C4-2B (cell line): ENCODE results near the gene ALDH1A3.

Experiments
- CTCF ChIP-seq: fragments of 450-650 bp; conservative IDR thresholded peaks from 2 replicates; pipeline ENCODE4 v1.5.1; 2017; ENCODE audit warnings: mild to moderate bottlenecking
- ZFX ChIP-seq: fragments of 450-650 bp; IDR thresholded peaks from 2 replicates; pipeline ENCODE4 v1.6.1; 2017

GRCh38 chr15:100877551-100877950 lies 2.1 kb upstream of the ALDH1A3 start:
- no peak for TF ChIP-seq CTCF
- TF ChIP-seq ZFX, result no peak
